Ureter (tissue), 1 donor: ENCODE measurements around the gene RNF227. TPM values are rescaled to one million over a fixed set of nuclear protein-coding genes. Genes with fewer than 3 reads are reported as not detected.
"Not testable (repeated sequence)": the region's sequence is repeated elsewhere in the genome, so short reads cannot be mapped to it uniquely, and the experiment has no call there.

ENCODE experiments used
- DNase-seq: peaks from one replicate; pipeline ENCODE4 v3.0.0-alpha.2; 2020; ENCODE audit warnings: low spot score
- total RNA-seq: library from RNA; stranded (reverse); gene quantifications from one replicate; pipeline ENCODE4 v1.2.4, GENCODE V29; 2023
- donor health status: DM: yes; HTN: yes; CAD: no.

The RNF227 gene
- 2.5 TPM for total RNA-seq

- DNase-seq = peak; percentile 95
These were observed at the start of gene RNF227 for GRCh38 chr17:7915611-7916384. Gene RNF227 (minus strand): TSS chr17:7916289. CDS start chr17:7916195, 94 bp downstream.

DNA sequence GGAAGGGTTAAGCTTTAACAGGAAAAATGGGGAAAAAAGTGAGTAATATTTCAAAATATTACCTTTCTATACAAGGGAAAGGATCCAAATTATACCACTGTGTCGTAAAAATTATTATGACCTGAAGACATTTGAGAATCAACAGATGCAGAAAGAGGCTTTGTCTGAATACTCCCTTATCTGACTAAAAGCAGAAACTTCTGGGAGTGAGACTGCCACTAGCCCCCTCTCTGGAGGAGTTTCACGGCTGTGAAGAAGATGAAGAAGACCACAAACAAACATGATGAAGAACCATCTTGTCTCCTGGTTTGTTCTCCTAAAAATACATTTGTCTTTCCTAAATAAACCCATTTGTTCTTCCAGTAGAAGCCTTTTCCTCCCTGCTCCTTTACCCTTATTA lies 45.3 kb upstream of the RNF227 start:
- DNase-seq = no peak

GRCh38 chr17:7959503-7960253 lies 43.6 kb upstream of the RNF227 start:
- no peak for DNase-seq

DNA sequence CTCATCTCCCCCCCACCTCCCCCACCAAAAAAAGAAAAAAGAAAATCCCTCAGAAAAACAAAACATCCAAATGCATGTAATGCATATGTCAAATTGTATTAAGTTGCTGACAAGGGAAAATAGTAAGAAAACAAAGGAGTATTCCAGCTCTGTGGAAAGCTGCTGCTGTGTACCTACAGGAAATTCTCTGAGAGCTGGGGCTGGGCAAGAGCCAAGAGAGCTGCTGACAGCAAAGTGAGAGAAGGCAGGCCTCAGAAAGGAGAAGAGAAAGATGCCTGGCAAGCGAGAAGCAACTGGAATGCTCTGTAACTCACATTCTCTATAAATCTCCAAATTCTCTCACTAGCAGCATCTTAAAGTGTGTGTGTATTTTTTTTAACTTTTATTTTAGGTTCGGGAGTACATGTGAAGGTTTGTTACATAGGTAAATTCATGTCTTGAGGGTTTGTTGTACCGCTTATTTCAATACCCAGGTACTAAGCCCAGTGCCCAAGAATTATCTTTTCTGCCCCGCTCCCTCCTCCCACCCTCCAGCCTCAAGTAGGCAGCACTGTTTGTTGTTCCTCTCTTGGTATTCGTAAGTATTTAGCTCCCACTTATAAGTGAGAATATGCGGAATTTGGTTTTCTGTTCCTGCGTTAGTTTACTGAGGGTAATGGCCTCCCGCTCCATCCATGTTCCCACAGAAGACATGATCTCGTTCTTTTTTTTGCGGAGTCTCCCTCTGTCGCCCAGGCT lies 40.3 kb upstream of the RNF227 start:
- no peak for DNase-seq

- no peak for DNase-seq
These were observed 39.5 kb upstream of the RNF227 start for GRCh38 chr17:7955414-7956227.

DNA sequence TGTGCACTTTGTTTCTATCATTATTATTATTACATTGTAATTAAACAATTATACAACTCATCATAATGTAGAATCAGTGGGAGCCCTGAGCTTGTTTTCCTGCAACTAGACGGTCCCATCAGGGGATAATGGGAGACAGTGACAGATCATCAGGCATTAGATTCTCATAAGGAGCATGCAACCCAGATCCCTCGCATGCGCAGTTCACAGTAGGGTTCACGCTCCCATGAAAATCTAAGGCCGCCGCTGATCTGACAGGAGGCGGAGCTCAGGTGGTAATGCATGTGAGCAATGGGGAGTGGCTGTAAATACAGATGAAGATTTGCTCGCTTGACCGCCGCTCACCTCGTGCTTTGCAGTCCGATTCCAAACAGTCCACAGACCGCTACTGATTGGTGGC lies 37.2 kb upstream of the RNF227 start:
- not testable (repeated sequence) for DNase-seq

DNA sequence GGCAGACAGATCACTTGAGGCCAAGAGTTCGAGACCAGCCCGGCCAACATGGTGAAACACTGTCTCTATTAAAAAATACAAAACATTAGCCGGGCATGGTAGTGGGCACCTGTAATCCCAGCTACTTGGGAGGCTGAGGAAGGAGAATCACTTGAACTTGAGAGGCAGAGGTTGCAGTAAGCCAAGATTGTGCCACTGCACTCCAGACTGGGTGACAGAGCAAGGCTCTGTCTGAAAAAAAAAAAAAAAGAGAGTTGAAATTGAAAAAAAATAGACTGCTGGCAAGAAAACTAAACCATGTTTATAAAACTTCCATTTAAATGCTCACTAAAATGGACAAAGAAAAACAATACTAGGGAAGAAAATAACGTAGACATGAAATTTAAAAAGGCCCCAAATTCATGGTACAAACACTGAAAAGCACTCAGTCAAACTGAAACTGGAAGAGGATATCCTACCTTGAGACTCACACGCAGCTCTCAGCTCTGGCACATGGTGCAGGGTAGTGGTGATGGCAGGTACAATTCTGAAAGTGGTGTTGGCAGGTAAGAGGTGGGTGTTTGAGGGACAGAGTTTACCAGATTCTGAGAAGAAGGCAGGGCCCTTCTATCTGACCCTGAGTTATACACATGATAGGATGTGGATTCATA lies 35.2 kb upstream of the RNF227 start:
- DNase-seq = no peak

GRCh38 chr17:7950578-7950977 lies 34.5 kb upstream of the RNF227 start:
- DNase-seq = no peak

- no peak for DNase-seq
These were observed 31.6 kb upstream of the RNF227 start for GRCh38 chr17:7947651-7948050.

DNA sequence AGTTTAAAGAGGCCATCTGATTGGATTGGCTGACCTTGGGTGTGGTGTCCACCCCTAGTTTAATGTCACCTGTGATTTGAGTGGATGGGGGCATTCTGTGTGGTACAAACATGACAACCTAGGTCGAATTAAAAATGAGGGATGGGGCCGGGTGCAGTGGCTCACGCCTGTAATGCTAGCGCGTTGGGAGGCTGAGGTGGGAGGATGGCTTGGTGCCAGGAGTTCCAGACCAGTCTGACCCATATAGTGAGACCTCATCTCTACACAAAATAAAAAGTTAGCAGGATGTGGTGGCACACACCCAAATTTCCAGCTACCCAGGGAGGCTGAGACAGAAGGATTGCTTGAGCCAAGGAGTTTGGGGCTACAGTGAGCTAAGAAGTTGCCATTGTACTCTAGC lies 30.4 kb upstream of the RNF227 start:
- DNase-seq = no peak

GRCh38 chr17:7945651-7946050 lies 29.6 kb upstream of the RNF227 start:
- no peak for DNase-seq

- no peak for DNase-seq
These were observed 28.2 kb upstream of the RNF227 start for GRCh38 chr17:7944326-7944725.

- DNase-seq = no peak
These were observed 27.2 kb upstream of the RNF227 start for GRCh38 chr17:7943291-7943690.

- no peak for DNase-seq
These were observed 24.7 kb upstream of the RNF227 start for GRCh38 chr17:7940743-7941142.

DNA sequence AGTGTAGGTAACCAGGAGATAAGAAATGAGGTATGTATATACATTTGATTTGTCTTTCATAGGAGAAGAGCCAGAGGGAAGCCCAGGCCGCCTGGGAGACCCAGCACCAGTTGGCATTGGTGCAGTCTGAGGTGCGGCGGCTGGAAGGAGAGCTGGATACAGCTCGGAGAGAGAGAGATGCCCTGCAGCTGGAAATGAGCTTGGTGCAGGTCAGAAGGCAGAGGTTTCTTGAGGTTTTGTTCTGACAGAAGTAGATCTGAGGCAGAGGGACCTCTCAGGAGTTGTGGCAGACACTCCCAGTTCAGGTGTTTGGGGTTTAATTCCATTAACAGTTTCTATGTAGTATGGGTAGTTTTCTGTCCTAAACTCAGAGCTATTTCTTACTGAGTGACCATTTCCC lies 23.9 kb upstream of the RNF227 start:
- no peak for DNase-seq

- DNase-seq = no peak
These were observed 19.8 kb upstream of the RNF227 start for GRCh38 chr17:7935859-7936258.

GRCh38 chr17:7932949-7933348 lies 16.9 kb upstream of the RNF227 start:
- DNase-seq = no peak

GRCh38 chr17:7932483-7932891 lies 16.4 kb upstream of the RNF227 start:
- no peak for DNase-seq

DNA sequence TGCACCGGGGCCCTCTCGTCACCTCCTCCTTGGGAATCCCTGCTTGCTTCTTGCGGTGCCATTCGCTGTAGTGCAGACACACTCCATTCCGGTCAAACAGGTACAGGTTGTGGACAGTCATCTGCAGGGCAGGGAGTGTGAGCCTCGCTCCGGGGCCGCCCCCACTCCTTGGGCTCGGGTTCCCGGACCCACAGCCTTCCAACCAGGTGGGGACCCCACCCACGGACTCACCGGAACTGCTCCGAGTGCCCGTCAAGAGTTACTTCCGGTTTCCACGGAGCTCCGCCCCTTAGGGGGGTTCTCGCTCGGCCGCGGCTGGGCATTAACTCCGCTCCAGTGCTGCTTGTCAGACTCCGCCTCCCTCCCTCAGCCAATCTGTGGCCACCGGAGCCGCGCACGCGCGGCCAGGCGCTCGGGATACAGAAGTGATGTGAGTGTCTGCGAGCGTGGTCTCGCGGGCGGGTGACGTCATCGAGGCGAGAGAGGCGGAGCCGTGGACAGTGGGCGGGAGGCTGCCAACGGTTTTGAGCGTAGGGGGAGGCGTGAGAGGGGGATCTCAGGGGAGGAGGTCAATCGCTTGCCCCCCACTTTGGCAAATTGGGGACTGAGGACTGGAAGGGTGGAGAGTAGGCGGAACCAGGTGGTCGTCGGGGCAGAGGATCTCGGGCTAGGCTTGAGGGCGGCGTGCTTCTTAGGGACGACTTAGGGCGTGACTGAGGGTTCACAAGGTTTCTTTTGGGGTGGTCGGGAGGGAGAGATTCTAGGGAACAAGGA lies 15.8 kb upstream of the RNF227 start, which contains the start of the genes CNTROB and TRAPPC1:
CNTROB (plus strand) TSS at position 498 of the 774 bp plus-strand sequence. CDS start 874 bp downstream, outside the sequence.
TRAPPC1 (minus strand) TSS at position 238 of the 774 bp plus-strand sequence; CDS start at position 121, 117 bp downstream.
- DNase-seq = peak; percentile 100
